Raji (cell line): ENCODE data around the gene COPS8.

Source experiments
- POLR2A ChIP-seq: IDR thresholded peaks from 2 replicates; pipeline ENCODE4 v1.6.1; 2011; ENCODE audit warnings: low read depth, low read length, control low read depth; ENCODE audit not compliant: insufficient read depth

The COPS8 gene

DNA sequence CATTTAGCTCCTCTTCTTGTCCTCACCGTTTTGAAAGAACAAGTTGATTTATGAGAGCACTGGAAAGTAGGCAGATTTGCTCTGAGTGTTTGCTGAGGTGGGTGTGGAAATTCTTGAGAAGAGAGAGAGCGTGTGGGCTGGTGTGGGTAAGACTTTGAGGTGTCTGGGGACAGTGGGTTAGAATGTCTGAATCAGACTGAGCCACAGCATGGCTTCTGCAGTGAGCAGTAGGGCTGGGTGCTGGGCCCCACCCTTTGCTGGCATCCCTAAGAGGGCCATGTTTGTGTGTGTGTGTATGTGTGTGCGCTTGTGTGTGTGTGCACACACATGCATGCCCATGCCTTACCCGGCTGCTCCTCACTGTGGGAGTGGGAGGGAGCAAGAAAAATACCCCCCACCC, 63.7 kb downstream of the COPS8 start:
- TF ChIP-seq POLR2A, result no peak
